Measurements from ENCODE around the gene STRADA. TPM values are rescaled to one million over a fixed set of nuclear protein-coding genes. Genes with fewer than 3 reads are reported as not detected.

The STRADA gene
- total and polyA plus RNA-seq, 2 donors (not counting 1 experiment from before 2014, with no cell fraction given), result 22.8 TPM

- H3K9me3 ChIP-seq (ENCODE audit: control insufficient read depth, insufficient read depth, low read depth, low read length), result no peaks in the 10 kb centered on the region
- H3K9ac ChIP-seq (ENCODE audit: insufficient read depth, low read length), result no peak overlapping the region
- H4K20me1 ChIP-seq (ENCODE audit: control insufficient read depth, extremely low read depth, insufficient read depth, low read length), result no peaks in the 10 kb centered on the region
- no peak overlapping the region for H2AFZ ChIP-seq (ENCODE audit: low read length)
- no peaks in the 10 kb centered on the region for H3K27me3 ChIP-seq (ENCODE audit: control insufficient read depth, insufficient read depth, low read length)
- no peaks in the 10 kb centered on the region for H3K4me1 ChIP-seq (ENCODE audit: control insufficient read depth, extremely low read depth, insufficient read depth, low read length)
- no peak overlapping the region for H3K4me3 ChIP-seq (replicated peaks in 1 of 4; ENCODE audit: control extremely low read depth in 1 of 4, insufficient read depth in 1 of 4, low read depth in 3 of 4, low read length in 4 of 4)
- H3K4me2 ChIP-seq (ENCODE audit: extremely low read depth, insufficient read depth, low read length), result no peak overlapping the region
- H3K27ac ChIP-seq (ENCODE audit: insufficient read depth, low read length), result no peak overlapping the region
- no peaks in the 10 kb centered on the region for H3K79me2 ChIP-seq (ENCODE audit: control insufficient read depth, insufficient read depth, low read length)
- TF ChIP-seq CTCF (conservative IDR thresholded peaks at IDR 0.05 in 1 of 2, IDR thresholded peaks at IDR 0.05 in 1 of 2; ENCODE audit: low read depth in 1 of 2, low read length in 2 of 2) (no peak), EZH2 (IDR thresholded peaks at IDR 0.05; ENCODE audit: low read length, missing control alignments) (no peak)
- DNase-seq (ENCODE audit: low read depth in 2 of 2), result no peak
- peaks cover 7% of the 10 kb centered on the region for H3K36me3 ChIP-seq (ENCODE audit: control insufficient read depth, insufficient read depth, low read length)
Observed at GRCh38 chr17:63701456-63701820, 40.2 kb downstream of the STRADA start.

- no peaks in the 10 kb centered on the region for H3K79me2 ChIP-seq (ENCODE audit: control insufficient read depth, insufficient read depth, low read length)
- peak overlapping the region in 2 of 4 experiments; percentile 14 to 42 for H3K4me3 ChIP-seq (replicated peaks in 1 of 4; ENCODE audit: control extremely low read depth in 1 of 4, insufficient read depth in 1 of 4, low read depth in 3 of 4, low read length in 4 of 4)
- no peak overlapping the region for H3K27ac ChIP-seq (ENCODE audit: insufficient read depth, low read length)
- TF ChIP-seq EZH2 (IDR thresholded peaks at IDR 0.05; ENCODE audit: low read length, missing control alignments), result no peak
- no peak for TF ChIP-seq CTCF (conservative IDR thresholded peaks at IDR 0.05 in 1 of 2, IDR thresholded peaks at IDR 0.05 in 1 of 2; ENCODE audit: low read depth in 1 of 2, low read length in 2 of 2)
- H3K4me2 ChIP-seq (ENCODE audit: extremely low read depth, insufficient read depth, low read length), result no peak overlapping the region
- no peaks in the 10 kb centered on the region for H3K4me1 ChIP-seq (ENCODE audit: control insufficient read depth, extremely low read depth, insufficient read depth, low read length)
- peak overlapping the region; percentile 30 for H3K9ac ChIP-seq (ENCODE audit: insufficient read depth, low read length)
- no peaks in the 10 kb centered on the region for H3K27me3 ChIP-seq (ENCODE audit: control insufficient read depth, insufficient read depth, low read length)
- peaks cover 7% of the 10 kb centered on the region for H3K36me3 ChIP-seq (ENCODE audit: control insufficient read depth, insufficient read depth, low read length)
- no peaks in the 10 kb centered on the region for H3K9me3 ChIP-seq (ENCODE audit: control insufficient read depth, insufficient read depth, low read depth, low read length)
- H2AFZ ChIP-seq (ENCODE audit: low read length), result no peak overlapping the region
- peak; percentile 44 to 67 for DNase-seq (ENCODE audit: low read depth in 2 of 2)
- no peaks in the 10 kb centered on the region for H4K20me1 ChIP-seq (ENCODE audit: control insufficient read depth, extremely low read depth, insufficient read depth, low read length)
Observed at GRCh38 chr17:63700528-63701455, 40.8 kb downstream of the STRADA start.

GRCh38 chr17:63699638-63700527, 41.7 kb downstream of the STRADA start, which contains the start of gene LIMD2:
LIMD2 (minus strand) TSS chr17:63700125; CDS start chr17:63699298, 827 bp downstream.
- Histone ChIP-seq H4K20me1 (ENCODE audit: control insufficient read depth, extremely low read depth, insufficient read depth, low read length) (no peaks in the 10 kb centered on the region), H3K4me1 (ENCODE audit: control insufficient read depth, extremely low read depth, insufficient read depth, low read length) (no peaks in the 10 kb centered on the region), H3K79me2 (ENCODE audit: control insufficient read depth, insufficient read depth, low read length) (no peaks in the 10 kb centered on the region), H3K9ac (ENCODE audit: insufficient read depth, low read length) (peak within 1 kb of the TSS; percentile 30), H3K9me3 (ENCODE audit: control insufficient read depth, insufficient read depth, low read depth, low read length) (no peaks in the 10 kb centered on the region), H2AFZ (ENCODE audit: low read length) (no peak within 1 kb of the TSS), H3K27me3 (ENCODE audit: control insufficient read depth, insufficient read depth, low read length) (no peaks in the 10 kb centered on the region), H3K4me2 (ENCODE audit: extremely low read depth, insufficient read depth, low read length) (peak within 1 kb of the TSS; percentile 44), H3K4me3 (replicated peaks in 1 of 4; ENCODE audit: control extremely low read depth in 1 of 4, insufficient read depth in 1 of 4, low read depth in 3 of 4, low read length in 4 of 4) (peak within 1 kb of the TSS in 3 of 4 experiments; percentile 27 to 50 (median 31)), H3K27ac (ENCODE audit: insufficient read depth, low read length) (no peak within 1 kb of the TSS), H3K36me3 (ENCODE audit: control insufficient read depth, insufficient read depth, low read length) (peaks cover 4% of the 10 kb centered on the region)
- peak; percentile 28 to 37 for DNase-seq (ENCODE audit: low read depth in 2 of 2)
- TF ChIP-seq EZH2 (IDR thresholded peaks at IDR 0.05; ENCODE audit: low read length, missing control alignments) (no peak), CTCF (conservative IDR thresholded peaks at IDR 0.05 in 1 of 2, IDR thresholded peaks at IDR 0.05 in 1 of 2; ENCODE audit: low read depth in 1 of 2, low read length in 2 of 2) (no peak)

Measured in fibroblast of lung (primary cell).